NCI-H510A treated with DMSO at 0.1 percent for 48 hours (cell line): Measurements from ENCODE around the gene RNPEP.
"Not testable (repeated sequence)": the region's sequence is repeated elsewhere in the genome, so short reads cannot be mapped to it uniquely, and the experiment has no call there.

ENCODE experiments used
- DNase-seq: peaks from one replicate; lab custom pipeline; 2025; lab: John Stamatoyannopoulos, UW

Gene RNPEP

GRCh38 chr1:201982623-201983379 lies at the start of gene RNPEP:
Gene RNPEP, plus strand, starts transcription at chr1:201982648. Its CDS starts 19 bp downstream, at chr1:201982667.
- peak; percentile 59 for DNase-seq

GRCh38 chr1:201933840-201934430 lies 48.5 kb upstream of the RNPEP start:
- no peak for DNase-seq

- no peak for DNase-seq
These were observed 44.7 kb upstream of the RNPEP start for GRCh38 chr1:201937624-201938213.

GRCh38 chr1:201938440-201939035 lies 43.9 kb upstream of the RNPEP start:
- DNase-seq: no peak

- DNase-seq: no peak
These were observed 43.3 kb upstream of the RNPEP start for GRCh38 chr1:201939148-201939547.

- DNase-seq: no peak
These were observed 42.9 kb upstream of the RNPEP start for GRCh38 chr1:201939574-201939973.

GRCh38 chr1:201940316-201940715 lies 42.1 kb upstream of the RNPEP start:
- DNase-seq: not testable (repeated sequence)

- peak; percentile 78 for DNase-seq
These were observed 40.9 kb upstream of the RNPEP start for GRCh38 chr1:201941420-201942128.

- no peak for DNase-seq
These were observed 40.3 kb upstream of the RNPEP start for GRCh38 chr1:201942129-201942495.

- DNase-seq: no peak
These were observed 38.4 kb upstream of the RNPEP start for GRCh38 chr1:201944002-201944401.

GRCh38 chr1:201944639-201945038 lies 37.8 kb upstream of the RNPEP start:
- DNase-seq: no peak

GRCh38 chr1:201945157-201945556 lies 37.3 kb upstream of the RNPEP start:
- no peak for DNase-seq

GRCh38 chr1:201945863-201946223 lies 36.6 kb upstream of the RNPEP start:
- DNase-seq: no peak

- peak; percentile 66 for DNase-seq
These were observed 36.1 kb upstream of the RNPEP start, which contains the start of gene LMOD1 for GRCh38 chr1:201946224-201946908. Gene LMOD1, minus strand, starts transcription at chr1:201946548. Its CDS starts 208 bp downstream, at chr1:201946340.

GRCh38 chr1:201947697-201948008 lies 34.8 kb upstream of the RNPEP start:
- no peak for DNase-seq

GRCh38 chr1:201949491-201949890 lies 33.0 kb upstream of the RNPEP start:
- DNase-seq: no peak

- DNase-seq: no peak
These were observed 28.0 kb upstream of the RNPEP start for GRCh38 chr1:201954263-201955008.

GRCh38 chr1:201955009-201955728 lies 27.3 kb upstream of the RNPEP start, which contains the start of gene TIMM17A:
Gene TIMM17A, plus strand, starts transcription at chr1:201955503. Its CDS starts 24 bp downstream, at chr1:201955527.
- DNase-seq: peak; percentile 94

GRCh38 chr1:201955729-201956143 lies 26.7 kb upstream of the RNPEP start:
- DNase-seq: no peak

- DNase-seq: no peak
These were observed 24.1 kb upstream of the RNPEP start for GRCh38 chr1:201958348-201958747.
